A549 (cell line): ENCODE measurements around the gene ASZ1.

ENCODE experiments used
- ESRRA ChIP-seq: fragments of 150-350 bp; IDR thresholded peaks from 2 replicates; pipeline ENCODE4 v1.6.1; 2014; ENCODE audit warnings: mild to moderate bottlenecking, low read length, borderline replicate concordance
- JUN ChIP-seq, 2 experiments: fragments of >200 bp; sonication (Bioruptor Twin); formaldehyde crosslinking; IDR thresholded peaks; 2 replicates in 1 of 2; 3 replicates in 1 of 2; pipeline ENCODE4 v1.6.1; 2016 to 2017
- KDM5A ChIP-seq: fragments of 200-600 bp; sonication (generic); IDR thresholded peaks from 2 replicates; pipeline ENCODE4 v1.6.1; 2016; ENCODE audit warnings: antibody characterized with exemption, mild to moderate bottlenecking
- MAZ ChIP-seq: fragments of 150-350 bp; IDR thresholded peaks from 2 replicates; pipeline ENCODE4 v1.6.1; 2014; ENCODE audit warnings: antibody characterized with exemption, low read depth, low read length, borderline replicate concordance
- POLR2A ChIP-seq: IDR thresholded peaks from 2 replicates; pipeline ENCODE4 v1.6.1; 2012; ENCODE audit warnings: mild to moderate bottlenecking, low read length
- ZSCAN20 ChIP-seq: fragments of 250-450 bp; sonication (Bioruptor Pico); IDR thresholded peaks from 2 replicates; pipeline ENCODE4 v1.8.0; 2022; ENCODE audit warnings: mild to moderate bottlenecking, moderate library complexity
- TF ChIP-seq, protein P1 (sequence below): fragments of >200 bp; sonication (Bioruptor Twin); formaldehyde crosslinking; IDR thresholded peaks from 3 replicates; pipeline ENCODE4 v1.6.1; 2016
- TF ChIP-seq, protein P2 (sequence below): fragments of >200 bp; sonication (Bioruptor Twin); formaldehyde crosslinking; IDR thresholded peaks from 3 replicates; pipeline ENCODE4 v1.5.1; 2016
- TF ChIP-seq, protein P3 (sequence below): fragments of 150-350 bp; IDR thresholded peaks from 2 replicates; pipeline ENCODE4 v1.6.1; 2014; ENCODE audit warnings: low read depth, mild to moderate bottlenecking, low read length
- TF ChIP-seq, protein P4 (sequence below): fragments of 200-600 bp; sonication (generic); IDR thresholded peaks from 2 replicates; pipeline ENCODE4 v1.6.1; 2016; ENCODE audit warnings: antibody characterized with exemption, mild to moderate bottlenecking, moderate library complexity

DNA sequence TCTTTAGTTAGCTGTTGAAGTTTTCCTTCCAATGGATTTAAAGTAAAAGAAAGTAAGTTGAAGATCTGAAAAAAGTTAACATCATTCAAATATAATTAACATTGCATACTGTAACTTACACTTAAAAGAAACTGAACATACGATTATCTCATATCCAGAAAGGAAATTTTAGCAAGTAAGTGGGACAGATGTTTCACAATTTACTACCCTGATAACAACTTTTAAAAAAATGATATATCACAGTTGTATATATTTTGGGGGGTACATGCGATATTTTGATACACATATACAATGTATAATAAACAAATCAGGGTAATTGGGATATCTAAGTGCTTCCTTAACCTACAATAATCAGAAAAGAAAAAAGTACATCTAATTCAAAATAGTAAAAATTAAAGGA, 44.2 kb downstream of the ASZ1 start:
- no peak for TF ChIP-seq ZSCAN20 (CRISPR knock-in tag)
- TF ChIP-seq, protein P1, sequence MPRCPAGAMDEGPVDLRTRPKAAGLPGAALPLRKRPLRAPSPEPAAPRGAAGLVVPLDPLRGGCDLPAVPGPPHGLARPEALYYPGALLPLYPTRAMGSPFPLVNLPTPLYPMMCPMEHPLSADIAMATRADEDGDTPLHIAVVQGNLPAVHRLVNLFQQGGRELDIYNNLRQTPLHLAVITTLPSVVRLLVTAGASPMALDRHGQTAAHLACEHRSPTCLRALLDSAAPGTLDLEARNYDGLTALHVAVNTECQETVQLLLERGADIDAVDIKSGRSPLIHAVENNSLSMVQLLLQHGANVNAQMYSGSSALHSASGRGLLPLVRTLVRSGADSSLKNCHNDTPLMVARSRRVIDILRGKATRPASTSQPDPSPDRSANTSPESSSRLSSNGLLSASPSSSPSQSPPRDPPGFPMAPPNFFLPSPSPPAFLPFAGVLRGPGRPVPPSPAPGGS: no peak
- no peak for TF ChIP-seq KDM5A
- TF ChIP-seq, protein P2, sequence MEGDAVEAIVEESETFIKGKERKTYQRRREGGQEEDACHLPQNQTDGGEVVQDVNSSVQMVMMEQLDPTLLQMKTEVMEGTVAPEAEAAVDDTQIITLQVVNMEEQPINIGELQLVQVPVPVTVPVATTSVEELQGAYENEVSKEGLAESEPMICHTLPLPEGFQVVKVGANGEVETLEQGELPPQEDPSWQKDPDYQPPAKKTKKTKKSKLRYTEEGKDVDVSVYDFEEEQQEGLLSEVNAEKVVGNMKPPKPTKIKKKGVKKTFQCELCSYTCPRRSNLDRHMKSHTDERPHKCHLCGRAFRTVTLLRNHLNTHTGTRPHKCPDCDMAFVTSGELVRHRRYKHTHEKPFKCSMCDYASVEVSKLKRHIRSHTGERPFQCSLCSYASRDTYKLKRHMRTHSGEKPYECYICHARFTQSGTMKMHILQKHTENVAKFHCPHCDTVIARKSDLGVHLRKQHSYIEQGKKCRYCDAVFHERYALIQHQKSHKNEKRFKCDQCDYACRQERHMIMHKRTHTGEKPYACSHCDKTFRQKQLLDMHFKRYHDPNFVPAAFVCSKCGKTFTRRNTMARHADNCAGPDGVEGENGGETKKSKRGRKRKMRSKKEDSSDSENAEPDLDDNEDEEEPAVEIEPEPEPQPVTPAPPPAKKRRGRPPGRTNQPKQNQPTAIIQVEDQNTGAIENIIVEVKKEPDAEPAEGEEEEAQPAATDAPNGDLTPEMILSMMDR: no peak
- TF ChIP-seq, protein P3, sequence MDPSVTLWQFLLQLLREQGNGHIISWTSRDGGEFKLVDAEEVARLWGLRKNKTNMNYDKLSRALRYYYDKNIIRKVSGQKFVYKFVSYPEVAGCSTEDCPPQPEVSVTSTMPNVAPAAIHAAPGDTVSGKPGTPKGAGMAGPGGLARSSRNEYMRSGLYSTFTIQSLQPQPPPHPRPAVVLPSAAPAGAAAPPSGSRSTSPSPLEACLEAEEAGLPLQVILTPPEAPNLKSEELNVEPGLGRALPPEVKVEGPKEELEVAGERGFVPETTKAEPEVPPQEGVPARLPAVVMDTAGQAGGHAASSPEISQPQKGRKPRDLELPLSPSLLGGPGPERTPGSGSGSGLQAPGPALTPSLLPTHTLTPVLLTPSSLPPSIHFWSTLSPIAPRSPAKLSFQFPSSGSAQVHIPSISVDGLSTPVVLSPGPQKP: no peak
- TF ChIP-seq JUN (IDR thresholded peaks at IDR 0.05): no peak
- TF ChIP-seq ESRRA: no peak
- TF ChIP-seq MAZ: no peak
- no peak for TF ChIP-seq POLR2A
- TF ChIP-seq, protein P4, sequence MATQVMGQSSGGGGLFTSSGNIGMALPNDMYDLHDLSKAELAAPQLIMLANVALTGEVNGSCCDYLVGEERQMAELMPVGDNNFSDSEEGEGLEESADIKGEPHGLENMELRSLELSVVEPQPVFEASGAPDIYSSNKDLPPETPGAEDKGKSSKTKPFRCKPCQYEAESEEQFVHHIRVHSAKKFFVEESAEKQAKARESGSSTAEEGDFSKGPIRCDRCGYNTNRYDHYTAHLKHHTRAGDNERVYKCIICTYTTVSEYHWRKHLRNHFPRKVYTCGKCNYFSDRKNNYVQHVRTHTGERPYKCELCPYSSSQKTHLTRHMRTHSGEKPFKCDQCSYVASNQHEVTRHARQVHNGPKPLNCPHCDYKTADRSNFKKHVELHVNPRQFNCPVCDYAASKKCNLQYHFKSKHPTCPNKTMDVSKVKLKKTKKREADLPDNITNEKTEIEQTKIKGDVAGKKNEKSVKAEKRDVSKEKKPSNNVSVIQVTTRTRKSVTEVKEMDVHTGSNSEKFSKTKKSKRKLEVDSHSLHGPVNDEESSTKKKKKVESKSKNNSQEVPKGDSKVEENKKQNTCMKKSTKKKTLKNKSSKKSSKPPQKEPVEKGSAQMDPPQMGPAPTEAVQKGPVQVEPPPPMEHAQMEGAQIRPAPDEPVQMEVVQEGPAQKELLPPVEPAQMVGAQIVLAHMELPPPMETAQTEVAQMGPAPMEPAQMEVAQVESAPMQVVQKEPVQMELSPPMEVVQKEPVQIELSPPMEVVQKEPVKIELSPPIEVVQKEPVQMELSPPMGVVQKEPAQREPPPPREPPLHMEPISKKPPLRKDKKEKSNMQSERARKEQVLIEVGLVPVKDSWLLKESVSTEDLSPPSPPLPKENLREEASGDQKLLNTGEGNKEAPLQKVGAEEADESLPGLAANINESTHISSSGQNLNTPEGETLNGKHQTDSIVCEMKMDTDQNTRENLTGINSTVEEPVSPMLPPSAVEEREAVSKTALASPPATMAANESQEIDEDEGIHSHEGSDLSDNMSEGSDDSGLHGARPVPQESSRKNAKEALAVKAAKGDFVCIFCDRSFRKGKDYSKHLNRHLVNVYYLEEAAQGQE: no peak
